Left lung (tissue), 10 donors: ENCODE data around the gene NAA40. TPM values are rescaled to one million over a fixed set of nuclear protein-coding genes. Genes with fewer than 3 reads are reported as not detected.

ENCODE experiments used
- ATAC-seq: fragments of 200-7000 bp; cut with Tn5 transposase; one replicate; pipeline ENCODE4 v1.9.1; 2020; ENCODE audit warnings: moderate library complexity
- DNase-seq, 4 donors: peaks; one replicate each; pipeline ENCODE4 v3.0.0-alpha.2; 2013 to 2020
- H3K27ac ChIP-seq, 2 donors: fragments of 200-600 bp; sonication (generic) in 1 of 2; one replicate each; pipeline versions ENCODE4 v1.5.0 to v1.8.0; 2020 to 2021
- H3K27me3 ChIP-seq, 2 donors: fragments of 200-600 bp; sonication (generic) in 1 of 2; one replicate each; pipeline versions ENCODE4 v1.5.0 to v1.8.0; 2020 to 2021
- H3K36me3 ChIP-seq, 2 donors: fragments of 200-600 bp; sonication (generic) in 1 of 2; one replicate each; pipeline versions ENCODE4 v1.5.0 to v1.8.0; 2020 to 2021
- H3K4me1 ChIP-seq, 2 donors: fragments of 200-600 bp; one replicate each; pipeline ENCODE4 v1.8.0; 2021
- H3K4me3 ChIP-seq, 2 donors: fragments of 200-600 bp; sonication (generic) in 1 of 2; one replicate each; pipeline versions ENCODE4 v1.5.0 to v1.8.0; 2020 to 2021; ENCODE audit warnings: mild to moderate bottlenecking in 1 of 2
- H3K9me3 ChIP-seq, 2 donors: fragments of 200-600 bp; sonication (generic) in 1 of 2; one replicate each; pipeline versions ENCODE4 v1.5.0 to v1.8.0; 2020 to 2021
- CTCF ChIP-seq, 2 donors: fragments of 200-600 bp; sonication (generic) in 1 of 2; IDR thresholded peaks; one replicate each; pipeline versions ENCODE4 v1.5.0 to v1.8.0; 2021; ENCODE audit warnings: antibody characterized with exemption in 2 of 2
- intact Hi-C, 2 donors: fragments of 100-400 bp; cut with DNase I; formaldehyde crosslinking; loops; one replicate each; pipeline versions ENCODE4 v1.11.2 to v1.14.2; 2022
- polyA plus RNA-seq, 6 donors: library from polyadenylated mRNA; unstranded; fragments of 120-200 nt; gene quantifications; one replicate each; pipeline ENCODE4 v1.2.1, GENCODE V29; 2013; ENCODE audit not compliant: insufficient read length in 6 of 6
- total RNA-seq, 2 donors: library from RNA; stranded (reverse); fragmentation: NEBNext Ultra II Directional; extraction: Animal tissue kit (Norgen Biotek cat#: 25700); gene quantifications; one replicate each; pipeline ENCODE4 v1.2.1, GENCODE V29; 2021
- donor health status: DM: no; HTN: yes; CAD: no.
- donor health status: DM: no; HTN: no; CAD: no.

The NAA40 gene
- total and polyA plus RNA-seq, 8 donors = 15.9 to 34.8 (median 28.4) TPM

DNA sequence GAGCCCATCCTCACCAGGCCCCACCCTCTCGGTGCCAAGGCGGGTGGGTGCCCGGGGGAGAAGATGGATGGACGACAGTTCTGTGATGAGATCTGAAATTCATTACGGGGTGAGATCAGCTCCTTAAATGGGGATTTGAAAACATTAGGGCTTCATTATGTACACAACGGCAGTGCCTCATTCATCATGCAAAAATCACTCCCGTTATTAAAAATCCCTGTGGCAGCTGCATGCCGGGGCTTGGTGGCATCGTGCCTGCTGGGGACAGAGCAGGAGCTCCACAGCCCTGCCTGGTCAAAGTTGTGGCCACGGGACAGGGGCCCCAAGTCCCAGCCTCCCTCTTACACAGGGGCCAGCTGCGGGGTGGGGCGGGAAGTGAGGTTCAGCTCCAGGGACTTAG, 67.6 kb downstream of the NAA40 start:
- H3K4me1 ChIP-seq = peaks cover 19 to 30% of the 10 kb centered on the region in 2 donors
- H3K4me3 ChIP-seq = no peak overlapping the region
- DNase-seq = no peak
- H3K36me3 ChIP-seq = no peaks in the 10 kb centered on the region
- no peaks in the 10 kb centered on the region for H3K9me3 ChIP-seq
- ATAC-seq = no peak
- H3K27ac ChIP-seq = no peak overlapping the region
- H3K27me3 ChIP-seq = peaks cover 0 to 60% of the 10 kb centered on the region in 2 donors
- intact Hi-C loops = no loop called here
- no peak for TF ChIP-seq CTCF (IDR thresholded peaks at IDR 0.05)

Other genes starting within 250 kb of the NAA40 start
- gene ZFTA, start 170.2 kb upstream of the NAA40 start, total RNA-seq = 10 to 100 TPM in 1 of 2 donors, 1 to 10 TPM in 1; 9.2 to 14.0 TPM
- gene ZFTA, start 170.2 kb upstream of the NAA40 start, polyA plus RNA-seq = 10 to 100 TPM; 28.7 to 40.0 (median 36.3) TPM
- 10 to 100 TPM; 20.3 to 21.7 TPM for gene SPINDOC, start 125.5 kb upstream of the NAA40 start, total RNA-seq
- gene SPINDOC, start 125.5 kb upstream of the NAA40 start, polyA plus RNA-seq = 10 to 100 TPM; 30.0 to 46.2 (median 36.5) TPM
- 10 to 100 TPM; 38.9 to 45.5 TPM for gene MARK2, start 99.9 kb upstream of the NAA40 start, total RNA-seq
- gene MARK2, start 99.9 kb upstream of the NAA40 start, polyA plus RNA-seq = 10 to 100 TPM; 29.0 to 40.3 (median 32.2) TPM
- 1 to 10 TPM in 1 of 2 donors, under 1 TPM in 1; 0.45 to 1.4 TPM for gene RCOR2, start 21.8 kb upstream of the NAA40 start, total RNA-seq
- 10 to 100 TPM in 5 of 6 donors, 1 to 10 TPM in 1; 9.3 to 17.4 (median 14.9) TPM for gene RCOR2, start 21.8 kb upstream of the NAA40 start, polyA plus RNA-seq
- gene COX8A, start 35.6 kb downstream of the NAA40 start, total RNA-seq = 100 to 1,000 TPM; 267 to 281 TPM
- gene COX8A, start 35.6 kb downstream of the NAA40 start, polyA plus RNA-seq = 100 to 1,000 TPM; 135 to 192 (median 162) TPM
- gene OTUB1, start 47.4 kb downstream of the NAA40 start, total RNA-seq = 10 to 100 TPM; 65.0 to 67.7 TPM
- gene OTUB1, start 47.4 kb downstream of the NAA40 start, polyA plus RNA-seq = 10 to 100 TPM; 80.9 to 94.8 (median 84.0) TPM
- under 1 TPM; 0.15 to 0.18 TPM for gene FLRT1, start 96.9 kb downstream of the NAA40 start, total RNA-seq
- 1 to 10 TPM; 2.6 to 5.5 (median 4.0) TPM for gene FLRT1, start 96.9 kb downstream of the NAA40 start, polyA plus RNA-seq
- gene MACROD1, start 227.1 kb downstream of the NAA40 start, total RNA-seq = 10 to 100 TPM; 13.5 to 19.8 TPM
- 10 to 100 TPM; 18.5 to 25.1 (median 22.0) TPM for gene MACROD1, start 227.1 kb downstream of the NAA40 start, polyA plus RNA-seq
- gene STIP1, start 247.2 kb downstream of the NAA40 start, total RNA-seq = 100 to 1,000 TPM; 124 to 149 TPM
- gene STIP1, start 247.2 kb downstream of the NAA40 start, polyA plus RNA-seq = 100 to 1,000 TPM; 142 to 209 (median 172) TPM